Fibroblast of skin of back (primary cell): Measurements from ENCODE around the gene BTNL2. TPM values are rescaled to one million over a fixed set of nuclear protein-coding genes. Genes with fewer than 3 reads are reported as not detected.
"Not testable (repeated sequence)": the region's sequence is repeated elsewhere in the genome, so short reads cannot be mapped to it uniquely, and the experiment has no call there.

Experiments
- DNase-seq: peaks from one replicate; pipeline ENCODE4 v3.0.0-alpha.2; 2013
- polyA plus RNA-seq, 2 experiments: library from polyadenylated mRNA; unstranded; fragments of 120-200 nt; gene quantifications; one replicate each; pipeline ENCODE4 v1.2.1, GENCODE V29; 2013; ENCODE audit not compliant: insufficient read length in 2 of 2

Gene BTNL2
- polyA plus RNA-seq (2013, experiment 1 of 2; ENCODE audit: insufficient read length): not detected
- not detected for polyA plus RNA-seq (2013, experiment 2 of 2; ENCODE audit: insufficient read length)

GRCh38 chr6:32406857-32407256, at the start of gene BTNL2:
Gene BTNL2, minus strand, starts transcription at chr6:32407181. Its CDS starts 58 bp downstream, at chr6:32407123.
- no peak for DNase-seq

- DNase-seq: no peak
Measured at GRCh38 chr6:32449088-32449736, 42.2 kb upstream of the BTNL2 start.

- no peak for DNase-seq
Measured at GRCh38 chr6:32447932-32448331, 41.0 kb upstream of the BTNL2 start.

- no peak for DNase-seq
Measured at GRCh38 chr6:32445321-32445854, 38.4 kb upstream of the BTNL2 start.

GRCh38 chr6:32444433-32444832, 37.5 kb upstream of the BTNL2 start:
- DNase-seq: no peak

- no peak for DNase-seq
Measured at GRCh38 chr6:32442977-32443552, 36.1 kb upstream of the BTNL2 start.

GRCh38 chr6:32442243-32442667, 35.3 kb upstream of the BTNL2 start:
- no peak for DNase-seq

- DNase-seq: peak; percentile 42
Measured at GRCh38 chr6:32439602-32440214, 32.7 kb upstream of the BTNL2 start, which contains the start of gene HLA-DRA. Gene HLA-DRA, plus strand, starts transcription at chr6:32439887. Its CDS starts 64 bp downstream, at chr6:32439951.

GRCh38 chr6:32439139-32439538, 32.2 kb upstream of the BTNL2 start:
- DNase-seq: no peak

- DNase-seq: no peak
Measured at GRCh38 chr6:32436995-32437836, 30.2 kb upstream of the BTNL2 start.

GRCh38 chr6:32436186-32436585, 29.2 kb upstream of the BTNL2 start:
- no peak for DNase-seq

- DNase-seq: not testable (repeated sequence)
Measured at GRCh38 chr6:32433950-32434349, 27.0 kb upstream of the BTNL2 start.

- DNase-seq: peak; percentile 37
Measured at GRCh38 chr6:32432050-32432450, 25.1 kb upstream of the BTNL2 start.

GRCh38 chr6:32431142-32431541, 24.2 kb upstream of the BTNL2 start:
- no peak for DNase-seq

GRCh38 chr6:32430179-32430578, 23.2 kb upstream of the BTNL2 start:
- no peak for DNase-seq

GRCh38 chr6:32427934-32428474, 21.0 kb upstream of the BTNL2 start:
- DNase-seq: no peak

GRCh38 chr6:32427218-32427617, 20.2 kb upstream of the BTNL2 start:
- DNase-seq: no peak

GRCh38 chr6:32426338-32426737, 19.4 kb upstream of the BTNL2 start:
- DNase-seq: no peak

- DNase-seq: peak; percentile 51
Measured at GRCh38 chr6:32424589-32425300, 17.8 kb upstream of the BTNL2 start.

- DNase-seq: peak; percentile 85
Measured at GRCh38 chr6:32416036-32416435, 9.1 kb upstream of the BTNL2 start.

GRCh38 chr6:32415521-32416019, 8.6 kb upstream of the BTNL2 start:
- peak; percentile 77 for DNase-seq
